Smooth muscle cell of trachea (primary cell): ENCODE data around the gene CABP2. TPM values are rescaled to one million over a fixed set of nuclear protein-coding genes. Genes with fewer than 3 reads are reported as not detected.

Experiments
- total RNA-seq: library from RNA; depleted of rRNA; stranded (reverse); fragments of >200 nt; gene quantifications from 2 replicates; pipeline ENCODE4 v1.2.1, GENCODE V29; 2014

The CABP2 gene
- total RNA-seq, result not detected in 2 replicates

DNA sequence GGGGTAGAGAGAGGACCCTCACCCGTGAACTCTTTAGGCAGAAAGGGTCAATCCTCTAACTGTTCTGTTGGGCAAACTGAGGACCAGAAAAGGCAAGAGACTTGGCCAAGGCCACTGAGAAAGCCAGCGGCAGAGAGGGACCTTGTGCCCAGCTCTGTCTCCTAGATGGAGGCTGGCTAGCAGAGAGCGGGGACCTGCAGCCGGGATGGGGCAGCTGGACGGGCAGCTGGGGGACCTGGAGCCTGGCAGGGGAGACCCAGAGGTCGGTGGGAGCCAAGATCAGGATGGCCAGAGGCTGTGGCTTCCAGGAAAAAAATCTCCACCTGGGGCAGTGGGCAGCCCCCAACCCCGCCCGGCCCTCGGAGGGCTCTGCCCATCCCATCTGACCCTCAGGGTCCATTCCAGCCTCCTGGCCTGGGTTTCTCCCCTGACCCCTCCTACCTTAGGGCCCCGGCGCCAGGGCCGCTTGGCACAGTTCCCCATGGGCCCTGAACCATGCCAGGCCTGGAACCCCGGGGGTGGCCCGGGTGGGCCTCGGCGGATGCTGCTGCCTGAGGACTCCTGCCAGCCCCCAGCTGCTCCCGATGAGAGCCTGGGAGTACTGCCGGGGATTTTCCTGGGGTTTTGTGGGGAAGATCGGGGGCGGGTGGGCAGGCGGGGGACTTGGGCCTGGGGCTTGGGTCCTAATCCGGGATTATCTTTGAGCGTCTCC lies at the start of gene CABP2:
TSS of gene CABP2 (minus strand) at position 603 of the 712 bp plus-strand sequence. CDS start at position 483, 120 bp downstream.

DNA sequence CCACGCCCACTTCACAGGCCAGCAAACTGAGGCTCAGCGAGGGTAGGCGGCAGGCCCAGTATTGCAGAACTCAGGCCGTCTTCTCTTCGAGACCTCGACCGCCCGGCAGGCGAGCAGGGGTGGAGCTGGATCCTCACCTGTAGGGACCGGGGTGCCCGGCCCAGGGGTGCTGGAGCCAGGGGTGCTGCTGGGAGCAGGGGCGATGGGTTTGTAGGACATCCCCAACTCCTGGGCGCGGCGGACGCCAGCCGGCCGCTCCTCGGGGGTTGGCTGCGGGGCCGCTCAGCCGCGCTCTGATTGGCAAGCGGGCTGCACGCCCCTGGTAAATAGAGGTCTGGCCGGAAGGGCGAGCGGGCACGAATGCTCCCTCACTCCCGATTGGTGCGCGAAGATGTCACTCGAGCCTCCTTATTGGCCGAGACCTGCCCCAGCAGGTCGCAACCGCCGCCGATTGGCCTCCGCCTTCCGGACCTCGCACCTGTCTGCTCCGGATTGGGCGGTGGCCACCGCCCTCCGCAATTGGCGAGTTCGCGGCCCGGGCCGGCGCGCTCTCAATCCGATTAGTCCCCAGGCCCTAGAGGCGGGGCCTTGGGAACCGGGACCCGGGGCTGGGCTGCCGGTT lies 15.3 kb downstream of the CABP2 start, which contains the start of gene CDK2AP2:
TSS of gene CDK2AP2 (minus strand) at position 299 of the 622 bp plus-strand sequence. CDS start at position 219, 80 bp downstream.

DNA sequence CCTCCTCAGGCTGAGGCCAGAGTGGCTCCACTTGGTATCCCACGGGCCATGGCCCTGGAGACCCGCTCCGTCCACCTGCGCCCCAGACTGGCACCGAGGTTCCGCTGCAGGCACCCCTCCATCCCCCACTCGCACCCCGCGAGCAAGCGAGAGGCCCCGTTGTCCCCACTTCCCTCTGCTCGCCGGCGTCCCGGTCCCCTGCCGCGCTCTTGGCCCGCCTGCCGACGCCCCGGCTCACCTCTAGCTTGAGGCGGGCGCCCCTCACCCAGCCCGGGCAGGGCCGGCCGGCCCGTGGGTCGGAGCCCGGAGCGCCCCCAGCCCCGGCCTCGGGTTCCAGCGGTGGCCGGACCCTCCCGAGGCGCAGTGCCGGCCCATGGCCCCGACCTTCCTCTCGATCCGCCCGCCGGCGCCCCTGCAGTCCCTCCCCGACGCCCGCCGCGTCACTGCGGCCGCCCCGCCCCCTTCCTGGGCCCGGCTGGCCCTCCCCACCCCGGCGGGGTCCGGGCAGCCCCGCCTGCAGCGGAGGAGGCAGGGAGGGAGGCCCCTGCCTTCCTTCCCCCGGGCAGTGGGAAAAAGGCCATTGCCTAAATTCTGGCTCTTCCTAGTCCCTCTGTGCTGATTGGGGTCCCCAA lies 18.2 kb downstream of the CABP2 start, which contains the start of gene PITPNM1:
TSS of gene PITPNM1 (minus strand) at position 414 of the 632 bp plus-strand sequence. CDS start 1,183 bp downstream, outside the sequence.

DNA sequence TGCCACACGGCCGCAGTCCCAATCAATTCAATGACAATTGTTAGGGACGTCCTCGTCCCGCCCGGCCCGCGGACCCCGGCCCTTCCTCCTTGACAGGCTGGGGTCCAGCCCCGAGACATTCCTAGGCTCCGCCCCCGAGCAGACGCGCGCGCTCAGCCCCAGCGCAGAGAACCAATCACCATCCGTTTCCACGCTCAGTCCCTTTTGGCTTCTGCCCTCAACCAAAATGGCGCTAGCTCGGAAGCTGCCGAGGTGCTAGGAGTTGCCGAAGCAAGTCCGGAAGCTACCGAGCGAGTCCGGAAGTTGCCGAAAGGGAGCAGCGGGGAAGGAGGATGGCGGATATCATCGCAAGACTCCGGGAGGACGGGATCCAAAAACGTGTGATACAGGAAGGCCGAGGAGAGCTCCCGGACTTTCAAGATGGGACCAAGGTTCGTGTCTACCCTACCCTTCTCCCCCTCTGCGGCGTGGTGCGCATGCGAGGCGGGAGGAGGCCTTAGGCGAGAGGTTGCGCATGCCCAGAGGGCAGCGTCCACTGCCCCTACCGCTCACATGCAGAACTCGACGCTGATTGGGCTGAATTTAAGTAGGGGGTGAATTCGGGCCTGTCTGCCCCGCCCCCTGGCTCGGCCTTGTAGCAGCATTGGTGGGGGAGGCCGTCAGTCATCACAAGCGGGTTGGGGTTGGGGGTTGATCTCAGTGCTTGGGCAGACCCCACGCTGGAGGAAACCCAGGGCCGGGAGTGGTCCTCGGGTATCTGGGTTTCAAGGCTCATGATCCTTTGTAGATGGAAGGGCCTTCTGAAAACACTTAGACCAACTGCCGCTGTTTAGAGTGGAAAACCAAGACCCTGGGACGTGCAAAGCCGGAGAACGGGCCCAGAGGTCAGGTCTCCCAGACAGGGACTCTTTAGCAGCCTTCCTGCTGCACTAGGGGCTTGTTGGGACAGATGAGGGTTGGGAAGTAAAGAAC lies 40.1 kb downstream of the CABP2 start, which contains the start of gene AIP:
TSS of gene AIP (plus strand) at position 200 of the 972 bp plus-strand sequence. CDS start at position 333, 133 bp downstream.

Other genes starting within 250 kb of the CABP2 start
- gene ANKRD13D, start 234.1 kb downstream of the CABP2 start, total RNA-seq, result 26.0 and 36.9 TPM in 2 replicates
- gene SSH3, start 219.9 kb downstream of the CABP2 start, total RNA-seq, result 24.4 and 30.8 TPM in 2 replicates
- gene POLD4, start 169.9 kb downstream of the CABP2 start, total RNA-seq, result 25.6 and 60.2 TPM in 2 replicates
- gene CLCF1, start 149.8 kb downstream of the CABP2 start, total RNA-seq, result 3.1 TPM in 2 replicates
- 5.8 and 7.3 TPM in 2 replicates for gene RAD9A, start 131.5 kb downstream of the CABP2 start, total RNA-seq
- 128 and 198 TPM in 2 replicates for gene PPP1CA, start 121.6 kb downstream of the CABP2 start, total RNA-seq
- under 0.01 TPM in 1 of 2 replicates, not detected in the other for gene TBC1D10C, start 119.4 kb downstream of the CABP2 start, total RNA-seq
- 0.15 and 0.66 TPM in 2 replicates for gene CARNS1, start 107.8 kb downstream of the CABP2 start, total RNA-seq
- gene RPS6KB2, start 95.0 kb downstream of the CABP2 start, total RNA-seq, result 47.6 and 55.6 TPM in 2 replicates
- 0.50 and 1.3 TPM in 2 replicates for gene PTPRCAP, start 85.8 kb downstream of the CABP2 start, total RNA-seq
- 134 and 212 TPM in 2 replicates for gene CORO1B, start 80.0 kb downstream of the CABP2 start, total RNA-seq
- 0.17 TPM in 1 of 2 replicates, not detected in the other for gene GPR152, start 70.7 kb downstream of the CABP2 start, total RNA-seq
- gene CABP4, start 68.1 kb downstream of the CABP2 start, total RNA-seq, result not detected in 2 replicates
- gene TMEM134, start 54.2 kb downstream of the CABP2 start, total RNA-seq, result 25.5 and 36.7 TPM in 2 replicates
- 78.4 and 93.5 TPM in 2 replicates for gene AIP, start 40.4 kb downstream of the CABP2 start, total RNA-seq
- gene PITPNM1, start 18.1 kb downstream of the CABP2 start, total RNA-seq, result 19.2 and 23.0 TPM in 2 replicates
- 14.8 and 15.2 TPM in 2 replicates for gene CDK2AP2, start 15.3 kb downstream of the CABP2 start, total RNA-seq
- gene GSTP1, start 60.4 kb upstream of the CABP2 start, total RNA-seq, result 842 and 851 TPM in 2 replicates
- 226 and 257 TPM in 2 replicates for gene NDUFV1, start 83.5 kb upstream of the CABP2 start, total RNA-seq
- 4.3 and 4.5 TPM in 2 replicates for gene NUDT8, start 106.5 kb upstream of the CABP2 start, total RNA-seq
- gene TBX10, start 116.3 kb upstream of the CABP2 start, total RNA-seq, result not detected in 2 replicates
- not detected in 2 replicates for gene ACY3, start 127.3 kb upstream of the CABP2 start, total RNA-seq
- 0.15 TPM in 1 of 2 replicates, not detected in the other for gene ALDH3B2, start 151.2 kb upstream of the CABP2 start, total RNA-seq